A549 (cell line): ENCODE results near the gene DBT. TPM values are rescaled to one million over a fixed set of nuclear protein-coding genes. Genes with fewer than 3 reads are reported as not detected.

Source experiments
- ATAC-seq, 2 experiments: fragments of 200-7000 bp in 1 of 2; fragments of >200 bp in 1 of 2; cut with Nextera tagmentation in 1 of 2; cut with Tn5 transposase in 1 of 2; 3 replicates each; pipeline versions ENCODE4 v1.8.0 to v1.9.1; 2018 to 2020; ENCODE audit warnings: mild to moderate bottlenecking in 1 of 2, moderate library complexity in 1 of 2
- CTCF ChIA-PET: fragments of 300-600 bp; sonication (Branson Sonifier 250); formaldehyde crosslinking; extraction: SDS; loops from one replicate; lab custom pipeline; 2021; ENCODE audit warnings: antibody characterized with exemption, inconsistent platforms; lab: Yijun Ruan, JAX
- POLR2A ChIA-PET: fragments of 350-600 bp; formaldehyde crosslinking; extraction: SDS; loops from one replicate; lab custom pipeline; 2021; ENCODE audit warnings: antibody characterized with exemption, inconsistent platforms; lab: Yijun Ruan, JAX
- DNase-seq, 2 experiments: peaks; one replicate each; pipeline versions ENCODE4 v3.0.0 to v3.0.0-alpha.2; 2011 to 2016; ENCODE audit warnings: low read depth in 1 of 2, low spot score in 1 of 2
- FAIRE-seq: peaks from 2 replicates; lab custom pipeline; 2011; peaks lifted over from hg19 to GRCh38; lab: Jason Lieb, UNC
- H3K27ac ChIP-seq, 2 experiments: fragments of >200 bp; sonication (Bioruptor Twin); formaldehyde crosslinking; 3 replicates each; pipeline ENCODE4 v1.5.1; 2016 to 2017
- H3K4me1 ChIP-seq: fragments of >200 bp; sonication (Bioruptor Twin); formaldehyde crosslinking; 3 replicates; pipeline ENCODE4 v1.6.1; 2016
- H3K4me2 ChIP-seq: fragments of >200 bp; sonication (Bioruptor Twin); formaldehyde crosslinking; 3 replicates; pipeline ENCODE4 v1.6.1; 2016
- H3K4me3 ChIP-seq: fragments of >200 bp; sonication (Bioruptor Twin); formaldehyde crosslinking; 3 replicates; pipeline ENCODE4 v1.5.1; 2016
- H3K9me3 ChIP-seq: fragments of >200 bp; sonication (Bioruptor Twin); formaldehyde crosslinking; 3 replicates; pipeline ENCODE4 v1.6.1; 2016
- ATOH8 ChIP-seq: fragments of 250-450 bp; sonication (Bioruptor Pico); IDR thresholded peaks from 2 replicates; pipeline ENCODE4 v1.5.0; 2020; ENCODE audit warnings: low read depth, mild to moderate bottlenecking, moderate library complexity
- BCL3 ChIP-seq: fragments of >200 bp; sonication (Bioruptor Twin); formaldehyde crosslinking; IDR thresholded peaks from 3 replicates; pipeline ENCODE4 v1.6.1; 2016
- CHD4 ChIP-seq: fragments of 200-600 bp; sonication (generic); IDR thresholded peaks from 2 replicates; pipeline ENCODE4 v1.6.1; 2016; ENCODE audit warnings: antibody characterized with exemption, mild to moderate bottlenecking, borderline replicate concordance
- EHF ChIP-seq: fragments of 250-450 bp; sonication (Bioruptor Pico); IDR thresholded peaks from 2 replicates; pipeline ENCODE4 v1.5.0; 2020; ENCODE audit warnings: mild to moderate bottlenecking
- ESRRA ChIP-seq: fragments of 150-350 bp; IDR thresholded peaks from 2 replicates; pipeline ENCODE4 v1.6.1; 2014; ENCODE audit warnings: mild to moderate bottlenecking, low read length, borderline replicate concordance
- FOSB ChIP-seq: fragments of 250-450 bp; sonication (Bioruptor Pico); IDR thresholded peaks from 2 replicates; pipeline ENCODE4 v1.5.0; 2020; ENCODE audit warnings: mild to moderate bottlenecking, moderate library complexity
- HEYL ChIP-seq: fragments of 250-450 bp; sonication (Bioruptor Pico); IDR thresholded peaks from 2 replicates; pipeline ENCODE4 v1.8.0; 2021; ENCODE audit warnings: mild to moderate bottlenecking, moderate library complexity
- HOXB13 ChIP-seq: fragments of 250-450 bp; sonication (Bioruptor Pico); IDR thresholded peaks from 2 replicates; pipeline ENCODE4 v1.5.0; 2020; ENCODE audit warnings: low read depth, mild to moderate bottlenecking, moderate library complexity
- JUNB ChIP-seq: fragments of >200 bp; sonication (Bioruptor Twin); formaldehyde crosslinking; IDR thresholded peaks from 2 replicates; pipeline ENCODE4 v1.6.1; 2016
- MAZ ChIP-seq: fragments of 150-350 bp; IDR thresholded peaks from 2 replicates; pipeline ENCODE4 v1.6.1; 2014; ENCODE audit warnings: antibody characterized with exemption, low read depth, low read length, borderline replicate concordance
- MYC ChIP-seq: IDR thresholded peaks from 2 replicates; pipeline ENCODE4 v1.6.1; 2012; ENCODE audit warnings: mild to moderate bottlenecking, inconsistent platforms, low read length, improper control_type of control experiment, borderline replicate concordance
- NPAS2 ChIP-seq: fragments of 250-450 bp; sonication (Bioruptor Pico); IDR thresholded peaks from 2 replicates; pipeline ENCODE4 v1.8.0; 2022; ENCODE audit warnings: mild to moderate bottlenecking, moderate library complexity, borderline replicate concordance
- NR3C1 ChIP-seq: fragments of >200 bp; sonication (Bioruptor Twin); formaldehyde crosslinking; IDR thresholded peaks from 3 replicates; pipeline ENCODE4 v1.6.1; 2017
- PBX3 ChIP-seq: IDR thresholded peaks from 2 replicates; pipeline ENCODE4 v1.6.1; 2012
- PHF8 ChIP-seq: fragments of 200-600 bp; sonication (generic); IDR thresholded peaks from 2 replicates; pipeline ENCODE4 v1.6.1; 2016; ENCODE audit warnings: low read depth, mild to moderate bottlenecking, antibody characterized with exemption, moderate library complexity, borderline replicate concordance
- RCOR1 ChIP-seq: fragments of 150-350 bp; IDR thresholded peaks from 2 replicates; pipeline ENCODE4 v1.6.1; 2014; ENCODE audit warnings: antibody characterized with exemption, low read length, low read depth
- RFX5 ChIP-seq: fragments of 450-650 bp; IDR thresholded peaks from 2 replicates; pipeline ENCODE4 v1.7.1; 2014; ENCODE audit warnings: antibody characterized with exemption, mild to moderate bottlenecking, moderate library complexity
- SREBF2 ChIP-seq: fragments of 450-650 bp; IDR thresholded peaks from 2 replicates; pipeline ENCODE4 v1.6.1; 2014; ENCODE audit warnings: mild to moderate bottlenecking, moderate library complexity
- ZNF302 ChIP-seq: fragments of 250-450 bp; sonication (Bioruptor Pico); IDR thresholded peaks from 2 replicates; pipeline ENCODE4 v1.9.0; 2021; ENCODE audit warnings: inconsistent platforms, mild to moderate bottlenecking, moderate library complexity
- ZSCAN20 ChIP-seq: fragments of 250-450 bp; sonication (Bioruptor Pico); IDR thresholded peaks from 2 replicates; pipeline ENCODE4 v1.8.0; 2022; ENCODE audit warnings: mild to moderate bottlenecking, moderate library complexity
- WGBS: methylation state at CpG from one replicate; pipeline ENCODE4 v1.1.6; 2017; ENCODE audit errors: missing lambda C conversion rate; 5-methylcytosine and 5-hydroxymethylcytosine counted together
- polyA plus RNA-seq, 4 experiments: library from polyadenylated mRNA; depleted of rRNA in 3 of 4; stranded (reverse); fragments of >200 nt; fragmentation: RNase III in 1 of 4; extraction: RNeasy Plus Mini Kit Qiagen cat#74134 plus additional on column Dnase treatment in 1 of 4; gene quantifications; 2 replicates in 3 of 4; 3 replicates in 1 of 4; pipeline ENCODE4 v1.2.3, GENCODE V29; 2011 to 2017

The DBT gene
- polyA plus RNA-seq, 2 of the 4 experiments (the other 2 are of a cell fraction), result 3.6 to 8.7 TPM

GRCh38 chr1:100164216-100164615 is 85.4 kb downstream of the DBT start:
- no peak overlapping the region for H3K4me3 ChIP-seq
- no peak overlapping the region for H3K27ac ChIP-seq
- H3K9me3 ChIP-seq, result no peaks in the 10 kb centered on the region
- WGBS, result 71% methylated on average over 2 of the region's 2 CpGs
- no peak for DNase-seq
- ChIA-PET POLR2A (no interaction called here), CTCF (interaction anchor here (0.5 to 0.6 kb wide), 2 partner anchors 294 to 390 kb away, joined by 4 read pairs; no protein-coding TSS in a partner anchor)
- no peak overlapping the region for H3K4me2 ChIP-seq
- FAIRE-seq, result no peak
- ATAC-seq, result no peak
- H3K4me1 ChIP-seq, result no peaks in the 10 kb centered on the region
- TF ChIP-seq ZNF302 (no peak), ZSCAN20 (CRISPR knock-in tag) (no peak), RFX5 (no peak), EHF (no peak), BCL3 (no peak)

- ChIA-PET CTCF (interaction anchor here (0.6 kb wide), 1 partner anchor 296 kb away, joined by 3 read pairs; no protein-coding TSS in a partner anchor), POLR2A (no interaction called here)
- ATAC-seq, result no peak
- H3K9me3 ChIP-seq, result no peaks in the 10 kb centered on the region
- H3K4me3 ChIP-seq, result no peak overlapping the region
- H3K4me2 ChIP-seq, result no peak overlapping the region
- no peak overlapping the region for H3K27ac ChIP-seq
- no peak for FAIRE-seq
- no peaks in the 10 kb centered on the region for H3K4me1 ChIP-seq
- TF ChIP-seq ESRRA, result no peak
- no peak for TF ChIP-seq ATOH8 (CRISPR knock-in tag)
- no peak for TF ChIP-seq JUNB
- TF ChIP-seq PHF8, result no peak
- TF ChIP-seq RCOR1, result no peak
- no peak for TF ChIP-seq MYC
- no peak for TF ChIP-seq FOSB (CRISPR knock-in tag)
- no peak for DNase-seq
Measured at GRCh38 chr1:100162881-100163280, 86.8 kb downstream of the DBT start.

- CTCF ChIA-PET, result no interaction called here
- POLR2A ChIA-PET, result no interaction called here
- Histone ChIP-seq H3K27ac (no peak overlapping the region), H3K4me2 (no peak overlapping the region), H3K4me3 (no peak overlapping the region), H3K4me1 (no peaks in the 10 kb centered on the region), H3K9me3 (no peaks in the 10 kb centered on the region)
- no peak for TF ChIP-seq NPAS2 (CRISPR knock-in tag)
- no peak for TF ChIP-seq ATOH8 (CRISPR knock-in tag)
- TF ChIP-seq CHD4, result no peak
- no peak for TF ChIP-seq SREBF2
- TF ChIP-seq RFX5, result no peak
- no peak for TF ChIP-seq HEYL (CRISPR knock-in tag)
- TF ChIP-seq HOXB13, result no peak
- no peak for TF ChIP-seq RCOR1
- TF ChIP-seq MAZ, result no peak
- TF ChIP-seq PBX3, result no peak
- TF ChIP-seq NR3C1, result no peak
- FAIRE-seq (no peak), ATAC-seq (no peak), DNase-seq (no peak)
- 84% methylated on average over 4 of the region's 4 CpGs for WGBS
Measured at GRCh38 chr1:100152271-100152670, 97.4 kb downstream of the DBT start.
